A549 (cell line): Measurements from ENCODE around the gene ZDHHC3.

Experiments
- EP300 ChIP-seq, 2 experiments: fragments of >200 bp; sonication (Bioruptor Twin); formaldehyde crosslinking; IDR thresholded peaks; 2 replicates in 1 of 2; 3 replicates in 1 of 2; pipeline ENCODE4 v1.6.1; 2016 to 2017
- MAFK ChIP-seq: fragments of 450-650 bp; IDR thresholded peaks from 2 replicates; pipeline ENCODE4 v1.6.1; 2014; ENCODE audit not compliant: partially characterized antibody

DNA sequence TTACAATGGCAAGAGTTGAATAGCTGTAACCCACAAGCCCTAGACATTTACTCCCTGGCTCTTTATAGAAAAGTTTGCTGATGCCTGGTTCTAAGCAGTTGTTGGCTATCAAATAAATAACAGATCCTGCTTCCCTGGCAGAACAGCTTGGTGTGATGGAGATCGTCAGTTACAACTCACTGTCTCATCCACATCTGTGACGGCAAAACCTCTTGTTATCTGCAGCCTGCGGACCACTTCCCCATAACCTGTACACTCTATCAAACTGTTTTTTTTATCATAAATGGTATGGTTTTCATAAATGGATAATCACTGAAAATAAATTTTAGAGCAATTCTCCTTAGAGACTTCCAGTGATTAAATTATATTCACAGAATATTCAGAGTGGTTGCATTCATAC, 14.1 kb downstream of the ZDHHC3 start:
- TF ChIP-seq EP300 (IDR thresholded peaks at IDR 0.05) (no peak), MAFK (no peak)
